Right cardiac atrium (tissue), 5 donors: ENCODE results near the gene SDS. TPM values are rescaled to one million over a fixed set of nuclear protein-coding genes. Genes with fewer than 3 reads are reported as not detected.

ENCODE experiments used
- ATAC-seq, 2 donors: fragments of 200-7000 bp; cut with Tn5 transposase; one replicate each; pipeline versions ENCODE4 v1.8.0 to v1.9.1; 2020; ENCODE audit warnings: moderate library complexity in 2 of 2, mild to moderate bottlenecking in 1 of 2
- DNase-seq, 3 donors: peaks; one replicate each; pipeline ENCODE4 v3.0.0-alpha.2; 2020
- H3K27ac ChIP-seq: one replicate; pipeline ENCODE4 v1.5.1; 2013; ENCODE audit warnings: mild to moderate bottlenecking, low read length, control low read depth, moderate library complexity
- H3K27me3 ChIP-seq: one replicate; pipeline ENCODE4 v1.6.1; 2013; ENCODE audit not compliant: control insufficient read depth, insufficient read depth
- H3K4me1 ChIP-seq: one replicate; pipeline ENCODE4 v1.6.1; 2013; ENCODE audit warnings: low read length; ENCODE audit not compliant: control insufficient read depth, insufficient read depth
- H3K4me3 ChIP-seq: one replicate; pipeline ENCODE4 v1.5.1; 2013; ENCODE audit warnings: low read length, control low read depth
- H3K9me3 ChIP-seq: one replicate; pipeline ENCODE4 v1.6.1; 2013; ENCODE audit warnings: low read length; ENCODE audit not compliant: control insufficient read depth
- WGBS: extraction: QIAGEN DNeasy Blood & Tissue Kit; methylation state at CpG from one replicate; pipeline ENCODE4 v1.1.7; 2013; 5-methylcytosine and 5-hydroxymethylcytosine counted together
- intact Hi-C, 4 donors: fragments of 100-400 bp; cut with DNase I; formaldehyde crosslinking; loops; one replicate each; pipeline versions ENCODE4 v1.11.0 to v1.14.0; 2022 to 2023
- polyA plus RNA-seq: library from polyadenylated mRNA; stranded (reverse); fragments of 200-250 nt; gene quantifications from one replicate; pipeline ENCODE4 v1.2.3, GENCODE V29; 2013
- total RNA-seq, 4 donors: library from RNA; stranded (reverse); fragmentation: NEBNext Ultra II Directional; extraction: Animal tissue kit (Norgen Biotek cat#: 25700); gene quantifications; one replicate each; pipeline ENCODE4 v1.2.1, GENCODE V29; 2021
- donor health status: healthy with polysubstance abuse.
- donor health status: DM: no; HTN: yes; CAD: no.
- donor health status: DM: no; HTN: no; CAD: no.
- donor health status: DM: no; HTN: yes; CAD: no; lungs with severe emphysema.
- donor health status: DM: yes; HTN: yes; CAD: no.

The SDS gene
- total and polyA plus RNA-seq, 5 donors, result 0.26 to 0.58 (median 0.43) TPM; not detected in 1

DNA sequence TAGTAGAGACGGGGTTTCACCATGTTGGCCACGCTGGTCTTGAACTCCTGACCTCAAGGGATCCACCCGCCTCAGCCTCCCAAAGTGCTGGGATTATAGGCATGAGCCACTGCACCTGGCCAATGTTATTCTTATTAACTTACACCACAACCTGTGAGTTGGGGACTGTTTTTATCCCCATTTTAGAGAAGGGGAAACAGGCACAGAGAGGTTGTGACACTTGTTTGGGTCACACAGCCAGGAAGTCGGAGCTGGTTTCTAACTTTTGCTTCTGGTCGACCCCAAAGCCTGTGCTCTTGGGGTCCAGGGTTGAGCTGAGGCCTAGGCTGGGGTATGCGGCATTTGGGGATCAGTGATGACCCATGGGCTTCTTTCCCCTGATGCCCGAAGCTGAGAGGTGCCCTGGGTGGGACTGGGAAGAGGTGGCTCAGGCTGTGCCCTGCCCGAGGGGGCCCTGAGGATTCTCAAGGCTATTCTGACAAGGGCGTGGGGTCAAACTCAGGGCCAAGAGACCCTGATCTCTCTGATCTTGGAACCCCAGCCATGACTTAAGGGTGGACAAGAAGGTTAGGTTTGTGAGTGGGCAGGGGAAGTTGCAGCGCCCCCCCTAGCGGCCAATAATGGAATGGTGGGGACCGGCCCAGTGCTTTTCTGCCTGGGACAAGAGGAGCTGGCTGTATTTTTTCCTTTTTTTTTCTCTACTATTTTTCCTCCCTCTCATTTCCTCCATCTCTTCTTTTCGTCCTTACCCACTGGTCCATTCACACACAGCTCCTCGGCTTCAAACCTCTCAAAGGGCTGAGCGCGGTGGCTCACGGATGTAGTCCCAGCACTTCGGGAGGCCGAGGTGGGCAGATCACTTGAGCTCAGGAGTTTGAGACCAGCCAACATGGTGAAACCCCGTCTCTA lies 21.5 kb upstream of the SDS start:
- no peak overlapping the region for H3K27ac ChIP-seq
- DNase-seq (peak in 2 of 3 donors; percentile 80 to 84), ATAC-seq (peak in 1 of 2 donors; percentile 46)
- H3K4me3 ChIP-seq, result no peak overlapping the region
- WGBS, result 56% methylated on average over 20 of the region's 20 CpGs
- no peaks in the 10 kb centered on the region for H3K4me1 ChIP-seq
- no peaks in the 10 kb centered on the region for H3K9me3 ChIP-seq
- intact Hi-C loops, result loop anchor here (5.0 to 10.0 kb wide), 3 partner anchors 110 to 230 kb away; no protein-coding TSS in a partner anchor
- no peaks in the 10 kb centered on the region for H3K27me3 ChIP-seq

DNA sequence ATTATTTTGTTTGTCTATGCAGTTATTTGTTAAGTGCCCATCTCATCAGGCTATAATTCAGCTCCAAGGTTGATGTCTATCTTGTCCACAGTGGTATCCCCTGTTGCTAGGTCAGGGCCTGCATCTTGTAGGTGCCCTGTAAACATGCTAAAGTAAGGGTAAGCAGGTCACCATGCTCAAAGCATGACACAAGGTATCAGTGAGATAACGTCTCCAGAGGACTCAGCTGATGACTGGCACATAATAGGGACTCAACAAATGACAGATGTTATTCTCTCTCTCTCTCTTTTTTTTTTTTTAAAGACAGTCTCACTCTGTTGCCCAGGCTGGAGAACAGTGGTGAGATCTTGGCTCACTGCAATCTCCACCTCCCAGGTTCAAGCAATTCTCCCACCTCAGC lies 20.8 kb upstream of the SDS start:
- WGBS, result 89% methylated on average over 1 of the region's 1 CpG
- DNase-seq (no peak), ATAC-seq (no peak)
- Histone ChIP-seq H3K4me1 (no peaks in the 10 kb centered on the region), H3K4me3 (no peak overlapping the region), H3K9me3 (no peaks in the 10 kb centered on the region), H3K27ac (no peak overlapping the region), H3K27me3 (no peaks in the 10 kb centered on the region)
- intact Hi-C loops, result loop anchor here (5.0 to 10.0 kb wide), 3 partner anchors 110 to 230 kb away; no protein-coding TSS in a partner anchor

- Histone ChIP-seq H3K4me1 (no peaks in the 10 kb centered on the region), H3K27me3 (no peaks in the 10 kb centered on the region), H3K9me3 (no peaks in the 10 kb centered on the region), H3K27ac (no peak overlapping the region), H3K4me3 (no peak overlapping the region)
- intact Hi-C loops, result loop anchor here (5.0 to 10.0 kb wide), 3 partner anchors 108 to 228 kb away; no protein-coding TSS in a partner anchor
- DNase-seq (no peak), ATAC-seq (no peak)
- WGBS, result 70% methylated on average over 6 of the region's 6 CpGs
Measured at GRCh38 chr12:113422886-113423669, 19.4 kb upstream of the SDS start.

DNA sequence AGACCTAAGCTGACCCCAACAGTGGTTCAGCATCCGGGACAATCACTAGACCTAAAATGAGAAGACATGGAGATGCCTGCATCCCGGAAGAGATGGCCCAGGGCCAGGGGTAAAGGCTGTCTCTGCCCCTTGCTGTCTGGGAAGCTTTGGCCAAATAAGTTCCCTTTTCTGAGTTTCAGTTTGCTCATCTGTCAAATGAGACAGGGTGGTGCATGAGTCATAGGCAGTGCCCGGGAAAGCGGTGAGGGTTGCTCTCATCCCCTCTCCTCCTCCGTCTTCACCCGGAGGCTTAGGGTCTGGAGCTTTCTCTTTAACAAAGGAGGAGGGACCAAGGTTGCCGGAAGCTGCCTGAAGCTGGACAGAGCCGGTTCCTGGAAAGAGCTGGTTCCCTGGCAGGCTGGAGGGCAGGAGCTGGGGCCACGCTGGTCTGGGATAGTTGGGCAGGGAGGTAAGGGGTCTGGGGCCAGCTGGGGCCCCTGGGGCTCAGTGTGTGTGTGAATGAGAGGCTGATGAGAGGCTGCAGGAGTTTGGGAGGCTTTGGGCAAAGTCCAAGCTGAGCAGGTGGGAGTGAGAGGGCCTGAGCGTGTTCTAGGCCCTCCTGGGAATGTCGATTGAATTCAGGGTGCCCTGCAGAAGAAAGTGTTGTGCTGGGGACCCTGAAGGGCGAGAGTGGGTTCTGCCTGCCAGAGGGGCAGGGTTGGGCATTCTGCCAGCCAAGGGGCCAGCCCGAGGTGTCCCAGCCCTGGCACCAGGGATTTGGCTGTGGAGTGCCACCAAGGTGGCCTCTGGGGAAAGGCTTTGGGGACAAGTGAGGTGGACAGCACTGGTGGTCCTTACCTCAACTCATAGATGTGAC lies 18.6 kb upstream of the SDS start, which contains the start of gene SDSL:
SDSL (plus strand) TSS at position 351 of the 856 bp plus-strand sequence. CDS start 5,603 bp downstream, outside the sequence.
- no peaks in the 10 kb centered on the region for H3K4me1 ChIP-seq
- ATAC-seq, result peak; percentile 91 to 92
- WGBS, result 8% methylated on average over 13 of the region's 13 CpGs
- H3K4me3 ChIP-seq, result peak within 1 kb of the TSS; percentile 45
- H3K27ac ChIP-seq, result no peak within 1 kb of the TSS
- H3K27me3 ChIP-seq, result no peaks in the 10 kb centered on the region
- intact Hi-C loops, result loop anchor here (5.0 to 10.0 kb wide), 3 partner anchors 107 to 227 kb away; no protein-coding TSS in a partner anchor
- peak; percentile 69 to 87 (median 83) for DNase-seq
- H3K9me3 ChIP-seq, result no peaks in the 10 kb centered on the region

DNA sequence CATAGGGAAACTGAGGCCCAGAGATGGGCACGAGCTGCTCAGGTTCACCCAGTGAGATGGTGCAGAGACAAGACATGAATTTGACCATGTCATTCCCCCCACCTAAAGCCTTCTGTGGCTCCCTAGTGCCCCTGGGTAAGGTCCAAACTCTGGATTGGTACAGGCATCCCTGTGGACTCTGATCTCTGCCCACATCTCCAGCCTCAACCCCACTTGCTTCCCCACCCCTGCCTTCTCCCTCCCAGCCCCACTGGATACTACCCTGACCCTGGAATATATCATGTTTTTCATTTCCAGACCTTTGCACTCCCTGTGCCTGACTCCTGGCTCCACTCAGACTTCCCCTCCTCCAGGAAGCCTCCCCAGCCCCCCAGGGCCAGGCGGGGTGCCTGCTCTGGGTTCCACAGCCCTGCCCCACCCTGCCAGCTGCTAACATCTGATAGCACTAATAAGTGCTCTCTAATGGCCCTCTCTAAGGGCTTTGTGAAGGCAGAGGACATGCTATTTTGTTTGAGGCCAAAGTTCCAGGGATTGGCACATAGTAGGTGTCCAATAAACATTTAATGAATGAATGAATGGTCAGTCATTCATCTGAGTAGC lies 17.4 kb upstream of the SDS start:
- no peaks in the 10 kb centered on the region for H3K4me1 ChIP-seq
- no peak overlapping the region for H3K4me3 ChIP-seq
- intact Hi-C loops, result loop anchor here (5.0 to 10.0 kb wide), 3 partner anchors 106 to 226 kb away; no protein-coding TSS in a partner anchor
- DNase-seq (no peak), ATAC-seq (no peak)
- H3K27me3 ChIP-seq, result no peaks in the 10 kb centered on the region
- no peak overlapping the region for H3K27ac ChIP-seq
- WGBS, result 75% methylated on average over 2 of the region's 2 CpGs
- no peaks in the 10 kb centered on the region for H3K9me3 ChIP-seq

GRCh38 chr12:113418213-113418879 lies 14.7 kb upstream of the SDS start:
- 32% methylated on average over 13 of the region's 13 CpGs for WGBS

DNA sequence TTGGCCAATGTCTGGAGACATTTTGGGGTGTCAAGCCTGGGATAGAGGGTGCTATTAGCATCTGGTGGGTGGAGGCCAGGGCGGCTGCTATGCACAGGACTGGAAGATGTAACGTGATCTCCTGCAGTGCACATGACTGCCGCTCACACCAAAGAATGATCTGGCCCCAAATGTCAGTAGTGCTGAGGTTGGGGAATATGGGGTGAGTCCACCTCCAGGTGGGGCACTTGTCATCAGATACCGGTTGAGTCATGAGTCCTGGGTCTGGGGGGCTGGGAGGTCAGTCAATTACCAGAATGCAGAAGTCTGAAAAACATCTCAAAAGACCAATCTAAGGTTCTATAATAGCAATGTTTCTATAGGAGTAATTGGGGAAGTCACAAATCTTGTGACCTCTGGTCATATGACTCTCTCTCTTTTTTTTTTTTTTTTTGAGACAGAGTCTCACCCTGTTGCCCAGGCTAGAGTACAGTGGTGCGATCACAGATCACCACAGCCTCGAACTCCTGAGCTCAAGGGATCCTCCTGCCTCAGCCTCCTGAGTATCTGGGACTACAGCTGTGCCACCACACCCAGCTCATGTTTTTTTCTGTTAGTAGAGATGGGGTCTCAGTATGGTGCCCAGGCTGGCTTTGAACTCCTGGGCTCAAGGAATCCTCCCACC lies 12.5 kb upstream of the SDS start:
- DNase-seq, result no peak
- Histone ChIP-seq H3K9me3 (no peaks in the 10 kb centered on the region), H3K27me3 (no peaks in the 10 kb centered on the region), H3K4me3 (no peak overlapping the region), H3K4me1 (no peaks in the 10 kb centered on the region), H3K27ac (no peak overlapping the region)
- intact Hi-C loops, result no loop called here
- 50% methylated on average over 6 of the region's 6 CpGs for WGBS
- ATAC-seq, result no peak

More at GRCh38 chr12:113418213-113418879, 14.7 kb upstream of the SDS start:
- H3K27ac ChIP-seq, result no peak overlapping the region
- no peaks in the 10 kb centered on the region for H3K4me1 ChIP-seq
- DNase-seq (peak in 2 of 3 donors; percentile 63 to 68), ATAC-seq (peak; percentile 31 to 43)
- no peaks in the 10 kb centered on the region for H3K27me3 ChIP-seq
- no peaks in the 10 kb centered on the region for H3K9me3 ChIP-seq
- intact Hi-C loops, result no loop called here
- H3K4me3 ChIP-seq, result no peak overlapping the region

- no peaks in the 10 kb centered on the region for H3K27me3 ChIP-seq
- DNase-seq (no peak), ATAC-seq (no peak)
- H3K4me1 ChIP-seq, result no peaks in the 10 kb centered on the region
- H3K9me3 ChIP-seq, result no peaks in the 10 kb centered on the region
- H3K27ac ChIP-seq, result no peak overlapping the region
- intact Hi-C loops, result no loop called here
- 80% methylated on average over 9 of the region's 9 CpGs for WGBS
- no peak overlapping the region for H3K4me3 ChIP-seq
Measured at GRCh38 chr12:113414519-113415038, 10.9 kb upstream of the SDS start.

DNA sequence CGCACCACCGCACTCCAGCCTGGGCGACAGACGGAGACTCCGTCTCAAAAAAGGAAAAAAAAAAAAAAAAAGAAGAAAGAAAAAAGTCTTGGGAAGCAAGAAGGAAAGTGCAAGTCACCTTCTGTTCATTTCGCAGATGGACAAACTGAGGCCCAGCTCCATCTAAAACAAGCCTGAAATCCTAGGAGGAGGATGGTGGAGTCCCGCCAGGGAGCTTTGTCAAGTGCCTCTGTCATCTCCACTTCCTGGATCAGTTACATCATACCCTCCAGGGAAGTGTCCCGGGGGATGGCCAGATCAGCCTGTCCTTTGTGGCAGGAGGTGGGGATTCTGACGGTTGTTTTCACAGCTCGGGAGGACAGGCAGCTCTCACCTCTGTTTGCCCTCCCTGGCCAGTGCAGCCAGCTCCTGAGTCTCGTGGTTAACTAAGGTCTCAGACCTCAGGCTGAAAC lies 9.8 kb upstream of the SDS start:
- ATAC-seq (peak; percentile 51 to 73), DNase-seq (peak; percentile 57 to 70 (median 69))
- no peaks in the 10 kb centered on the region for H3K4me1 ChIP-seq
- H3K4me3 ChIP-seq, result no peak overlapping the region
- no peaks in the 10 kb centered on the region for H3K9me3 ChIP-seq
- 53% methylated on average over 11 of the region's 11 CpGs for WGBS
- intact Hi-C loops, result no loop called here
- no peak overlapping the region for H3K27ac ChIP-seq
- H3K27me3 ChIP-seq, result no peaks in the 10 kb centered on the region
